Inferior parietal cortex (tissue), 1 donor: ENCODE data around the gene AFF4.

ENCODE experiments used
- DNase-seq: peaks from one replicate; pipeline ENCODE4 v3.0.0-alpha.2; 2016; ENCODE audit errors: extremely low spot score

The AFF4 gene

GRCh38 chr5:132828846-132829494 lies 134.5 kb downstream of the AFF4 start:
- DNase-seq, result no peak

DNA sequence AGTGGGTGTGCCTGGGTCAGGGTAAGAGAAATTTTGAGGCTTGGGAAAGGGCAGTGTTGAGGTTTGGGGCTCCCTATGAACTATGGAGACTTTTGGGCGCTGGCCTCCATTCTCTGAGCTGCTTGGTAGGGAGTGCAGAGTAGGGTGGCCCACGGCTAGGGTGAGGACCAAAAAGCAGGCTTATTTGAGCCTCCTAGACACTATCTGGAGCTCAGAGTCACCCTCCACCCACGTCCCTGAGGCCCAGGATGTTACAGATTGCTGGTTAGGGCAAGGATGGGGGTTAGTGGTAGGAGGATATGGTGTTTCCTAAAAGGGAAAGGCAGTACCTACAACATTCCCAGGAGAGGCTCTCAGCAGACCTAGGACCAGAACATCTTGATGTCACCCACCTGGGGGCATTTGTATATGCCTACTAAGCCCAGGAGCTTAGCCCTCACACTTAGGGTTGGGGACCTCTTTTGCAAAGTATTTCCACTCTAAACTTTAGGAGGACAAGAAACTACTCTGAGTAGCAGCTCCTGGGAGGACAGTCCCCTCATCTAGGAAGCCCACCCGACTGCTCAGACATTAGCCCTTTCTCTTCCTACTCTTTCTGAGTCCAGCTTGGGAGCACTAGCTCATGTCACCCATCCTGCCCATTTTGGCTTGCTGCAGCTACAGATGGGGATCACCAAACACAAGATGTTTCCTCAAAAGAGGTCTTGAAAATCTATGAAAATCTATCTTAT lies 135.3 kb downstream of the AFF4 start:
- no peak for DNase-seq

GRCh38 chr5:132826424-132827082 lies 136.9 kb downstream of the AFF4 start:
- DNase-seq, result no peak

- DNase-seq, result no peak
Measured at GRCh38 chr5:132825834-132826391, 137.5 kb downstream of the AFF4 start.
